Keratinocyte (primary cell): ENCODE measurements around the gene FAM219A.

Experiments used
- EZH2 ChIP-seq: IDR thresholded peaks from one replicate; pipeline ENCODE4 v1.6.1; 2012; ENCODE audit warnings: inconsistent platforms, mild to moderate bottlenecking, low read length, moderate library complexity
- TF ChIP-seq, protein P1 (sequence below), 3 experiments: IDR thresholded peaks in 1 of 3; conservative IDR thresholded peaks in 1 of 3; optimal IDR thresholded peaks in 1 of 3; 2 replicates in 2 of 3; 3 replicates in 1 of 3; pipeline versions ENCODE3 to v1.5.1; 2011; ENCODE audit warnings: low read length in 3 of 3, mild to moderate bottlenecking in 3 of 3, moderate library complexity in 2 of 3, control low read depth in 1 of 3, inconsistent platforms in 1 of 3; ENCODE audit not compliant: insufficient read depth in 2 of 3; ENCODE audit errors: extremely low read depth in 1 of 3

DNA sequence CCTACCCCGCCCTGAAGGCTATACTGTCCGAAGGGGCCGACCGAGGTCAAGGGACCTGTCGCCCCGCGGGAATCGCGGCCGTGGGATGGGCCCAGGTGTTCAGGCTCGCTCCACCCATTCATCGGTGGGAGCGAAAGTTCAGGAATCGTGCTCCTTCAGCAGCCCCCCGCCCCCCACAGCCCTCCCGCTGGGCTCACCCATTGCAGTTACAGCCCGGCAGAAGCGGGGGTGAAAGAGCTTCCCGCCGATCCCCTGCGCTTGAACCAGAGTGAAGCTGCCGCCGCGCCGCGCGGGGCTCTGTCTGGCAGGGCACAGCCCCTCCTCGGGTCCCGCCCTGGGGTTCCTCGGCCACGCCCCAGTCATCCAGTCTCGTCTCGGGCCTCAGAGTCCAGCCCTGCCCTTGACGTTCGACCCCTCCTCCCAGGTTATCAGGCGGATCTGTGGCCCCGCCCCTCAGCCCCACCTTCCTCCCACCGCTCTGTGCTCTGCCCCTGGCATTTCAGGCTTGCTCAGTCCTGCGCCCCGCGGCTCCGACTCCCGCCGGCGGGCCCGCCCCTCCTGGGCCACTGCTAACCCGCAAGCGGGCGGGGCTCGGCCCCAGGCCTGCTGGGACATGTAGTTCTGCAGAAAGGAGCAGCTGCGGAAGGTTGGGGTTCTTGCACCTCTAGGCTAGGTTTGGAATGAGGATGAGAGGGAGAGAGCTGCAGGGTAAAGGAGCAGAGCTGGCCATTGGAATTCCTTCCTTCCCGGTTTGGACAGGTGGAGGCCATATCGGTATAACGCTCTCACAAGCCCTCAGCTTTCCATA, 81.6 kb downstream of the FAM219A start, which contains the start of gene MYORG:
- TF ChIP-seq, protein P1, sequence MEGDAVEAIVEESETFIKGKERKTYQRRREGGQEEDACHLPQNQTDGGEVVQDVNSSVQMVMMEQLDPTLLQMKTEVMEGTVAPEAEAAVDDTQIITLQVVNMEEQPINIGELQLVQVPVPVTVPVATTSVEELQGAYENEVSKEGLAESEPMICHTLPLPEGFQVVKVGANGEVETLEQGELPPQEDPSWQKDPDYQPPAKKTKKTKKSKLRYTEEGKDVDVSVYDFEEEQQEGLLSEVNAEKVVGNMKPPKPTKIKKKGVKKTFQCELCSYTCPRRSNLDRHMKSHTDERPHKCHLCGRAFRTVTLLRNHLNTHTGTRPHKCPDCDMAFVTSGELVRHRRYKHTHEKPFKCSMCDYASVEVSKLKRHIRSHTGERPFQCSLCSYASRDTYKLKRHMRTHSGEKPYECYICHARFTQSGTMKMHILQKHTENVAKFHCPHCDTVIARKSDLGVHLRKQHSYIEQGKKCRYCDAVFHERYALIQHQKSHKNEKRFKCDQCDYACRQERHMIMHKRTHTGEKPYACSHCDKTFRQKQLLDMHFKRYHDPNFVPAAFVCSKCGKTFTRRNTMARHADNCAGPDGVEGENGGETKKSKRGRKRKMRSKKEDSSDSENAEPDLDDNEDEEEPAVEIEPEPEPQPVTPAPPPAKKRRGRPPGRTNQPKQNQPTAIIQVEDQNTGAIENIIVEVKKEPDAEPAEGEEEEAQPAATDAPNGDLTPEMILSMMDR (optimal IDR thresholded peaks at IDR 0.05 in 1 of 3, IDR thresholded peaks at IDR 0.05 in 1 of 3, conservative IDR thresholded peaks at IDR 0.05 in 1 of 3; ENCODE audit: extremely low read depth in 1 of 3, insufficient read depth in 2 of 3, low read length in 3 of 3), result no peak
- TF ChIP-seq EZH2, result no peak
